Endometrial microvascular endothelial cells (primary cell): Measurements from ENCODE around the gene POU4F2. TPM values are rescaled to one million over a fixed set of nuclear protein-coding genes. Genes with fewer than 3 reads are reported as not detected.

Experiments
- in situ Hi-C: cut with HindIII; loops from 2 replicates; pipeline ENCODE4 v1.10.0; 2017; ENCODE audit warnings: low sequenced_read_pairs, low pct_unique_long_range_greater_than_20kb; ENCODE audit errors: inconsistent ontology term
- total RNA-seq: library from RNA; depleted of rRNA; stranded (reverse); fragments of >200 nt; gene quantifications from one replicate; pipeline ENCODE4 v1.2.3, GENCODE V29; 2015; ENCODE audit errors: inconsistent ontology term

The POU4F2 gene
- not detected for total RNA-seq

- in situ Hi-C loops, result no loop called here
These were observed at the start of gene POU4F2 for GRCh38 chr4:146638786-146639505. Gene POU4F2, plus strand, starts transcription at chr4:146638893. Its CDS starts 248 bp downstream, at chr4:146639141.

GRCh38 chr4:146590801-146591200 is 47.9 kb upstream of the POU4F2 start:
- in situ Hi-C loops, result no loop called here

GRCh38 chr4:146592019-146592418 is 46.7 kb upstream of the POU4F2 start:
- in situ Hi-C loops, result no loop called here

DNA sequence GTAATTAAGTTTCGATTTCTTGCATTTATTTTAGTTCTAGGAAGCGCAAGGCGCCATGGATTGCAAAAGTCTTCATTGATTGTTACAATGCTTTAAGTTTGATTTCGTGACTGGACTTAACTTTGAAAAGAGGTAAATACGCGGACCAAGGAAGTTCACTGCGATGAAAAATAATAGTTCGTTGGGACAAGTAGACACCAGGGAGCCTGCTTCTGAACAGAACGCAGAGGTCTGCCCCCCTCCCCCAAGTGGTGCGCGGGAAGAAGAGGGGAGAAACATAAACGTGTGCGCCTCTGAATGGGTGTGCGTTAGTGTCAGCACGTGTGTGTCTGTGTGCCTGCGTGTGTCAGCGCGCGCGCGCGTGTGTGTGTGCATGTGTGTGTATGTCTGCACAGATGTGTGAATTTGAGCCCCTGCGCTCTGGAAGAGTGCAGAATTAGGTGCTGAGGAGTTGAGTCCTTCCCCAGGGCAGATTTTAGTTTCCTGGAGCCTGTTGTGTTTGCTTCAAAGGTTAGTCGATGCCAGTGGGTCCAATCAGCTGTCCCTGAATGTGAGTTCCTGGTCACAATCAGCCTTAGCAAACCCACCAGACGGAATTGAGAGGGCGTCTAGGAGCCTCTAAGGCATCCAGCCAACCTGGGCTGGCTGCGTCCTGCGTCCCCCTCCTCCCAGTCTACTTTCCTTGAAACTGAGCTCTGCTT is 5.8 kb upstream of the POU4F2 start:
- in situ Hi-C loops, result no loop called here

GRCh38 chr4:146633471-146633800 is 5.3 kb upstream of the POU4F2 start:
- in situ Hi-C loops, result no loop called here

DNA sequence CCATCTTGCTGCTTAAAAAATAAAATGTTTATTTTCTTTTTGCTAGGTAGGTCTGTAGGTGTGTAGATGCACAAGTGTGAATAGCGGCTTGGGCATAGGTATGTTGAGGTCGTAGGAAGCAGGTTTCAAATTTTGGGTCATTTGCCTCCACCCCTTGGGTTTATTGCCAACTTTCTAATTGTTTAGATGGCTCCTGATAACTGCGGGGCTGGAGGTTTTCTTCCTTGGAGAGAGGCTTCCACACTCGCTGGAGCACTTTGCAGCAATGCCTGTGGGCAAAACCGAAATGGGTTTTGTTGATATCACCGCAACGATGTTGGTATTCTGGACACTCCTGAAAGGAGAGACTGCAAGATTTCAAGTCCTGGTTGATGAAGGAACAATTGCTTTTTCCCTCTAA is 3.9 kb upstream of the POU4F2 start:
- in situ Hi-C loops, result no loop called here

GRCh38 chr4:146637621-146638332 is 916 bp upstream of the POU4F2 start:
- in situ Hi-C loops, result no loop called here

- in situ Hi-C loops, result no loop called here
These were observed 334 bp upstream of the POU4F2 start for GRCh38 chr4:146638333-146638785.

GRCh38 chr4:146639506-146639932 is 826 bp downstream of the POU4F2 start:
- in situ Hi-C loops, result no loop called here

- in situ Hi-C loops, result no loop called here
These were observed 1.4 kb downstream of the POU4F2 start for GRCh38 chr4:146640021-146640464.

GRCh38 chr4:146640465-146641061 is 1.9 kb downstream of the POU4F2 start:
- in situ Hi-C loops, result no loop called here

DNA sequence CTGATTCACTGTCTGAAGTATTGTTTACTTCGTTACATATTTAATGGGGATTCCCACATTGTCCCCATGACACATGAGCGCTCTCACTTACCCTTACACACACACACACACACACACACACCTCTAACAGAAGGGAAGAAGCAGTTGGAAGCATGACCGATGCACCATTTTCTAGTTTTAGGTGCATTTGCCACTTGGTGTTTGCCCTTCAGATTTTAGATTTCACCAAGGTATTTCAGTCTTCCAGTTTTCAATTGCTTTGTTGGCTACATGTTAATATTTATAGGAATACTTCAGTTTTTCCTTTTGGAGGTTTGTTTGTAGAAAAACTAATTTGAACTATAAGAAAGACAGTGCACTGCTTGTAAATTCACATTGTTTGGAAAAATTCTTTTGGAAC is 3.1 kb downstream of the POU4F2 start:
- in situ Hi-C loops, result no loop called here

DNA sequence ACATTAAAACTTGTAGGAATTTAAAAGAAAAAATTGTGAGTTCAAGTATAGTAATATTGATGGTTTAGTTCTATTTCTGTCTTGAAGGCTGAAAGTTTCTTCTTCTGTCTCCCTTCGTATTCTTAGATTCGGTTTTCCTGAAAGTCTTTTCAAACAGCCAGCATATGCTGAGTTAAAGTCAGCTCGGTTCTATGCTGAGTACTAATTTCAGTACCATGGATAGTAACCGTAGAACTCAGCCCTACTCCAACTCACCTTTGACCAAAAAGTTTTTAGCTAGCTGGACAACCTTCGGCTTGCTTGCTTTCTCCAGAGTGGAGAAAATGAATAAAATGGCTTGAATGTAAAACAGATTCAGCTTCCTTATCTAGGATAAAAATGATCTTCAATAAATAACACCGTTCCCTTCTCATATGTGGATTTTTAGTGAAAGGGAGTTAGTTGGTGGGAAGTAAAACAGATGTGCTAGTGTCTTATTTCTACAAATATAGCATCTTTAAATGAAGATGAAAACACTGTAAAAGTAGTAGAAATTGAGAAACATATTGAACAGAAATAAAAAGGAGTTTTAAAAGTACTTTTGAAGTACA is 5.2 kb downstream of the POU4F2 start:
- in situ Hi-C loops, result no loop called here

GRCh38 chr4:146645921-146646320 is 7.2 kb downstream of the POU4F2 start:
- in situ Hi-C loops, result no loop called here

GRCh38 chr4:146646593-146647325 is 8.1 kb downstream of the POU4F2 start:
- in situ Hi-C loops, result no loop called here

- in situ Hi-C loops, result no loop called here
These were observed 9.1 kb downstream of the POU4F2 start for GRCh38 chr4:146647615-146648460.

DNA sequence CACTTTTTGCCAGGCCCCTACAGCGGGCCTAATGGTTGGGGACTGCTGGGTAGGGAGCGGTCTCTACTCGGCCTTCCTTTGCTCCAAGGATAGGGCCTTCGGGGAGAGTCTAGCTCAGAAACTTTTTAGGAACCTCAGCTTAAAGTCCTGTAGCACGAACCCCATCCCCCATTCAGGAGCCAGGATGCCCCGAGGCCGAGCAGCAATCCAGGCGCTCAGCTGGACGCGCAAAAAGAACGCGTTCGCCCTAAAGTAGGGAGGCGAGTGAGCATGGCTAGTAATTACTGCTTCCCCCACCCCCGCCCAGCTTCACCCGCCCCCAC is 9.7 kb downstream of the POU4F2 start:
- in situ Hi-C loops, result no loop called here

- in situ Hi-C loops, result no loop called here
These were observed 10.5 kb downstream of the POU4F2 start for GRCh38 chr4:146649232-146649631.
